OCI-LY1 (cell line): ENCODE measurements around the gene TBC1D14.

Source experiments
- EZH2 ChIP-seq: fragments of 200-600 bp; sonication (generic), shearing (Covaris generic); IDR thresholded peaks from 2 replicates; pipeline ENCODE4 v1.8.0; 2017; ENCODE audit warnings: borderline replicate concordance, mixed run types, mild to moderate bottlenecking, antibody characterized with exemption, low read length, moderate library complexity, mixed read lengths
- TF ChIP-seq, protein P1 (sequence below): fragments of 200-600 bp; sonication (generic), shearing (Covaris generic); IDR thresholded peaks from 2 replicates; pipeline ENCODE4 v1.5.1; 2017; ENCODE audit warnings: mild to moderate bottlenecking, antibody characterized with exemption, low read length, moderate library complexity, mixed read lengths

GRCh38 chr4:6937201-6937600, 27.6 kb downstream of the TBC1D14 start:
- TF ChIP-seq, protein P1, sequence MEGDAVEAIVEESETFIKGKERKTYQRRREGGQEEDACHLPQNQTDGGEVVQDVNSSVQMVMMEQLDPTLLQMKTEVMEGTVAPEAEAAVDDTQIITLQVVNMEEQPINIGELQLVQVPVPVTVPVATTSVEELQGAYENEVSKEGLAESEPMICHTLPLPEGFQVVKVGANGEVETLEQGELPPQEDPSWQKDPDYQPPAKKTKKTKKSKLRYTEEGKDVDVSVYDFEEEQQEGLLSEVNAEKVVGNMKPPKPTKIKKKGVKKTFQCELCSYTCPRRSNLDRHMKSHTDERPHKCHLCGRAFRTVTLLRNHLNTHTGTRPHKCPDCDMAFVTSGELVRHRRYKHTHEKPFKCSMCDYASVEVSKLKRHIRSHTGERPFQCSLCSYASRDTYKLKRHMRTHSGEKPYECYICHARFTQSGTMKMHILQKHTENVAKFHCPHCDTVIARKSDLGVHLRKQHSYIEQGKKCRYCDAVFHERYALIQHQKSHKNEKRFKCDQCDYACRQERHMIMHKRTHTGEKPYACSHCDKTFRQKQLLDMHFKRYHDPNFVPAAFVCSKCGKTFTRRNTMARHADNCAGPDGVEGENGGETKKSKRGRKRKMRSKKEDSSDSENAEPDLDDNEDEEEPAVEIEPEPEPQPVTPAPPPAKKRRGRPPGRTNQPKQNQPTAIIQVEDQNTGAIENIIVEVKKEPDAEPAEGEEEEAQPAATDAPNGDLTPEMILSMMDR, result no peak
- TF ChIP-seq EZH2, result no peak
